HUES6 (cell line): ENCODE data around the gene LIMK2.

Experiments used
- H3K27ac ChIP-seq: 2 replicates; pipeline ENCODE4 v1.7.0; 2013; ENCODE audit warnings: low read depth, mild to moderate bottlenecking, low read length, inconsistent platforms
- H3K27me3 ChIP-seq: 2 replicates; pipeline ENCODE4 v1.6.1; 2013; ENCODE audit warnings: low read length; ENCODE audit not compliant: control insufficient read depth, insufficient read depth
- H3K36me3 ChIP-seq: 2 replicates; pipeline ENCODE4 v1.6.1; 2013; ENCODE audit warnings: low read length; ENCODE audit not compliant: control insufficient read depth, insufficient read depth
- H3K4me1 ChIP-seq: 2 replicates; pipeline ENCODE4 v1.6.1; 2013; ENCODE audit warnings: low read length; ENCODE audit not compliant: control insufficient read depth, insufficient read depth
- H3K4me3 ChIP-seq: 2 replicates; pipeline ENCODE4 v1.5.1; 2013; ENCODE audit warnings: low read depth, low read length
- H3K9ac ChIP-seq: one replicate; pipeline ENCODE4 v1.6.1; 2013; ENCODE audit warnings: mild to moderate bottlenecking, low read length
- H3K9me3 ChIP-seq: 2 replicates; pipeline ENCODE4 v1.6.1; 2013; ENCODE audit warnings: low read depth, low read length; ENCODE audit not compliant: control insufficient read depth, insufficient read depth

Gene LIMK2

DNA sequence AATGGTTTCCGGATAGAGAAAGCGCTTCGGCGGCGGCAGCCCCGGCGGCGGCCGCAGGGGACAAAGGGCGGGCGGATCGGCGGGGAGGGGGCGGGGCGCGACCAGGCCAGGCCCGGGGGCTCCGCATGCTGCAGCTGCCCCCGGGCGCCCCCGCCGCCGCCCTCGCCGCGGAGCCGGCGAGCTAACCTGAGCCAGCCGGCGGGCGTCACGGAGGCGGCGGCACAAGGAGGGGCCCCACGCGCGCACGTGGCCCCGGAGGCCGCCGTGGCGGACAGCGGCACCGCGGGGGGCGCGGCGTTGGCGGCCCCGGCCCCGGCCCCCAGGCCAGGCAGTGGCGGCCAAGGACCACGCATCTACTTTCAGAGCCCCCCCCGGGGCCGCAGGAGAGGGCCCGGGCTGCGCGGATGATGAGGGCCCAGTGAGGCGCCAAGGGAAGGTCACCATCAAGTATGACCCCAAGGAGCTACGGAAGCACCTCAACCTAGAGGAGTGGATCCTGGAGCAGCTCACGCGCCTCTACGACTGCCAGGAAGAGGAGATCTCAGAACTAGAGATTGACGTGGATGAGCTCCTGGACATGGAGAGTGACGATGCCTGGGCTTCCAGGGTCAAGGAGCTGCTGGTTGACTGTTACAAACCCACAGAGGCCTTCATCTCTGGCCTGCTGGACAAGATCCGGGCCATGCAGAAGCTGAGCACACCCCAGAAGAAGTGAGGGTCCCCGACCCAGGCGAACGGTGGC lies 64.5 kb downstream of the LIMK2 start:
- Histone ChIP-seq H3K27ac (no peak overlapping the region), H3K27me3 (no peaks in the 10 kb centered on the region), H3K9ac (no peak overlapping the region), H3K4me1 (0 out of 2 replicates have a peak, but pooled peaks cover 5% of the 10 kb centered on the region), H3K4me3 (no peak overlapping the region), H3K9me3 (no peaks in the 10 kb centered on the region), H3K36me3 (peaks cover 68% of the 10 kb centered on the region)

DNA sequence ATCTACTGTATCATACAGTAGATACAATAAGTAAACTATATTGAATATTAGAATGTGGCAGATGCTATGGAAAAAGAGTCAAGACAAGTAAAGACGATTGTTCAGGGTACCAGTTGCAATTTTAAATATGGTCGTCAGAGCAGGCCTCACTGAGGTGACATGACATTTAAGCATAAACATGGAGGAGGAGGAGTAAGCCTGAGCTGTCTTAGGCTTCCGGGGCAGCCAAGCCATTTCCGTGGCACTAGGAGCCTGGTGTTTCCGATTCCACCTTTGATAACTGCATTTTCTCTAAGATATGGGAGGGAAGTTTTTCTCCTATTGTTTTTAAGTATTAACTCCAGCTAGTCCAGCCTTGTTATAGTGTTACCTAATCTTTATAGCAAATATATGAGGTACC lies 65.6 kb downstream of the LIMK2 start:
- H3K27ac ChIP-seq, result no peak overlapping the region
- peaks cover 63% of the 10 kb centered on the region for H3K36me3 ChIP-seq
- H3K9ac ChIP-seq, result no peak overlapping the region
- no peak overlapping the region for H3K4me3 ChIP-seq
- H3K27me3 ChIP-seq, result no peaks in the 10 kb centered on the region
- H3K4me1 ChIP-seq, result no peaks in the 10 kb centered on the region
- H3K9me3 ChIP-seq, result no peaks in the 10 kb centered on the region

DNA sequence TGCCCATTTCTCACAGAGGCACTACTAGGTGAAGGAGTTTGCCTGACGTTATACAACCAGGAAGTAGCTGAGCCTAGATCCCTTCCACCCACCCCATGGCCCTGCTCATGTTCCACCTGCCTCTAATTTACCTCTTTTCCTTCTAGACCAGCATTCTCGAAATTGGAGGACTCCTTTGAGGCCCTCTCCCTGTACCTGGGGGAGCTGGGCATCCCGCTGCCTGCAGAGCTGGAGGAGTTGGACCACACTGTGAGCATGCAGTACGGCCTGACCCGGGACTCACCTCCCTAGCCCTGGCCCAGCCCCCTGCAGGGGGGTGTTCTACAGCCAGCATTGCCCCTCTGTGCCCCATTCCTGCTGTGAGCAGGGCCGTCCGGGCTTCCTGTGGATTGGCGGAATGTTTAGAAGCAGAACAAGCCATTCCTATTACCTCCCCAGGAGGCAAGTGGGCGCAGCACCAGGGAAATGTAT lies 66.1 kb downstream of the LIMK2 start:
- Histone ChIP-seq H3K36me3 (peaks cover 61% of the 10 kb centered on the region), H3K4me3 (no peak overlapping the region), H3K4me1 (no peaks in the 10 kb centered on the region), H3K27me3 (no peaks in the 10 kb centered on the region), H3K9me3 (no peaks in the 10 kb centered on the region), H3K27ac (no peak overlapping the region), H3K9ac (no peak overlapping the region)

GRCh38 chr22:31278626-31279326 lies 66.7 kb downstream of the LIMK2 start:
- Histone ChIP-seq H3K36me3 (peaks cover 56% of the 10 kb centered on the region), H3K9me3 (no peaks in the 10 kb centered on the region), H3K27me3 (no peaks in the 10 kb centered on the region), H3K4me1 (no peaks in the 10 kb centered on the region), H3K27ac (no peak overlapping the region), H3K9ac (no peak overlapping the region), H3K4me3 (no peak overlapping the region)

GRCh38 chr22:31279327-31279669 lies 67.2 kb downstream of the LIMK2 start:
- no peaks in the 10 kb centered on the region for H3K4me1 ChIP-seq
- H3K27ac ChIP-seq, result no peak overlapping the region
- H3K4me3 ChIP-seq, result no peak overlapping the region
- H3K9me3 ChIP-seq, result no peaks in the 10 kb centered on the region
- no peaks in the 10 kb centered on the region for H3K27me3 ChIP-seq
- H3K36me3 ChIP-seq, result peaks cover 52% of the 10 kb centered on the region
- H3K9ac ChIP-seq, result no peak overlapping the region

DNA sequence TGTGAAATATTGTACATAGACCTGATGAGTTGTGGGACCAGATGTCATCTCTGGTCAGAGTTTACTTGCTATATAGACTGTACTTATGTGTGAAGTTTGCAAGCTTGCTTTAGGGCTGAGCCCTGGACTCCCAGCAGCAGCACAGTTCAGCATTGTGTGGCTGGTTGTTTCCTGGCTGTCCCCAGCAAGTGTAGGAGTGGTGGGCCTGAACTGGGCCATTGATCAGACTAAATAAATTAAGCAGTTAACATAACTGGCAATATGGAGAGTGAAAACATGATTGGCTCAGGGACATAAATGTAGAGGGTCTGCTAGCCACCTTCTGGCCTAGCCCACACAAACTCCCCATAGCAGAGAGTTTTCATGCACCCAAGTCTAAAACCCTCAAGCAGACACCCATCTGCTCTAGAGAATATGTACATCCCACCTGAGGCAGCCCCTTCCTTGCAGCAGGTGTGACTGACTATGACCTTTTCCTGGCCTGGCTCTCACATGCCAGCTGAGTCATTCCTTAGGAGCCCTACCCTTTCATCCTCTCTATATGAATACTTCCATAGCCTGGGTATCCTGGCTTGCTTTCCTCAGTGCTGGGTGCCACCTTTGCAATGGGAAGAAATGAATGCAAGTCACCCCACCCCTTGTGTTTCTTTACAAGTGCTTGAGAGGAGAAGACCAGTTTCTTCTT lies 67.9 kb downstream of the LIMK2 start:
- Histone ChIP-seq H3K9me3 (no peaks in the 10 kb centered on the region), H3K4me3 (no peak overlapping the region), H3K36me3 (peaks cover 47% of the 10 kb centered on the region), H3K4me1 (peaks cover 3% of the 10 kb centered on the region; the same call in 1 of the 2 replicates), H3K27ac (no peak overlapping the region), H3K27me3 (no peaks in the 10 kb centered on the region), H3K9ac (no peak overlapping the region)

DNA sequence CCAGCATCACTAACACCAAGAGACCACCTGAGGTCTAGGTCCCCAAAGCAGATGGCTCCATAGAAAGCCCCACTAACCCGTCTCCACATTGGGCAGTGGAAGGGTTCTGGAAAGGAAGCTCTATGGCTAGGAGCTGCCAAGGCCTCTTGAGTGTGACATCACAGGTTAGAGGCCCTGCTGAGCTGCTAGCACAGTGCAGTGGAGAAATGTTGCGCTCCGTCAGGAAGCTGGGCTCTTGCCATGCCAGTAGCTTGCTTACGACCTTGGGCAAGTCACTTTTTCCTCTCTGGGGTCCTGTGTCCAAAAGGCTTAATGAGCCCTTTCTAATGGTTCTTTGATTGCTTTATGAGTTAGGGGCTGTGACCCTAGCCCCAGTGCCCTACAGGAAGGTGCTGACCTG lies 69.6 kb downstream of the LIMK2 start:
- no peaks in the 10 kb centered on the region for H3K27me3 ChIP-seq
- H3K4me1 ChIP-seq, result peaks cover 3% of the 10 kb centered on the region; the same call in 1 of the 2 replicates
- no peak overlapping the region for H3K9ac ChIP-seq
- no peak overlapping the region for H3K27ac ChIP-seq
- no peak overlapping the region for H3K4me3 ChIP-seq
- no peaks in the 10 kb centered on the region for H3K9me3 ChIP-seq
- H3K36me3 ChIP-seq, result peaks cover 34% of the 10 kb centered on the region

DNA sequence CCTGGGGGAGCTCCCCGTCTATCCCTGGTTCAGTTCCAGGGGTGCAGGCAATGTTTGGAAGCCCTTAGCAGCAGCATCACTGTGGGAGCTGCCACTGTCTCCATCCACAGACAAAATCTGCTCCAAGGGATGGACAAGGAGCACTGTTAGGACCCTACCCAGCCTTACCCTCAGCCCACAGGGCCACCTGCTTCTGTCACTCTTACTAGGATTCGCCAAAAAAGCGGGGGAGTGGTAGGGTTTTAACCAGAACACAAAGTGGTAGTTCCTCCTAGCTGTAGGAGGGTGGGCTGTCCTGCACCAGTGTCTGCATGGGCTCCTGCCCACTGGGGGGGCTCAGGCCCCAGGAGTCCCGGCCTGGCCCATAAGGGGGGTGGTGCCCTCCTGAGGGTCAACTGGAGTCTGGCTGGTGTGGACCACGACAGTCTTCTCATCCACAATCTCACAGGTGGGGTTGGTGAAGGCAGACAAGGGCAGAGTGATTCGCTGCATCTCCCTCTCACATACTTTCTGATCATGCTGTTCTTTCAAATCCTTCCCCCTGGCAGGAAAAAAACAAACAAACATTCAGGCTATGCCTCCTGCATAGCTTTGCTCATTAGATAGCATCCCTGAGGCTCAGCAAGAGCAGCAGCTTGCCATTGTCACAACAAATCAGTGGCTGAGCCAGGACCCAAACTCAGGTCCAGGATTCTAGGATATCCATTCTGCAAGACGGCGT lies 70.8 kb downstream of the LIMK2 start:
- H3K9ac ChIP-seq, result no peak overlapping the region
- H3K4me3 ChIP-seq, result no peak overlapping the region
- peaks cover 26% of the 10 kb centered on the region for H3K36me3 ChIP-seq
- H3K9me3 ChIP-seq, result no peaks in the 10 kb centered on the region
- peaks cover 3% of the 10 kb centered on the region; the same call in 1 of the 2 replicates for H3K4me1 ChIP-seq
- H3K27ac ChIP-seq, result no peak overlapping the region
- no peaks in the 10 kb centered on the region for H3K27me3 ChIP-seq

GRCh38 chr22:31284281-31285155 lies 72.4 kb downstream of the LIMK2 start:
- Histone ChIP-seq H3K9me3 (no peaks in the 10 kb centered on the region), H3K27me3 (peaks cover 6% of the 10 kb centered on the region), H3K4me1 (peaks cover 3% of the 10 kb centered on the region; the same call in 1 of the 2 replicates), H3K27ac (no peak overlapping the region), H3K4me3 (no peak overlapping the region), H3K9ac (no peak overlapping the region), H3K36me3 (peaks cover 11% of the 10 kb centered on the region)
